ENCODE results near the gene DHFR. TPM values are rescaled to one million over a fixed set of nuclear protein-coding genes. Genes with fewer than 3 reads are reported as not detected.
"Not testable (repeated sequence)": the region's sequence is repeated elsewhere in the genome, so short reads cannot be mapped to it uniquely, and the experiment has no call there.

DHFR gene
- total RNA-seq, 1 donor from 2014 or later: 128 TPM

DNA sequence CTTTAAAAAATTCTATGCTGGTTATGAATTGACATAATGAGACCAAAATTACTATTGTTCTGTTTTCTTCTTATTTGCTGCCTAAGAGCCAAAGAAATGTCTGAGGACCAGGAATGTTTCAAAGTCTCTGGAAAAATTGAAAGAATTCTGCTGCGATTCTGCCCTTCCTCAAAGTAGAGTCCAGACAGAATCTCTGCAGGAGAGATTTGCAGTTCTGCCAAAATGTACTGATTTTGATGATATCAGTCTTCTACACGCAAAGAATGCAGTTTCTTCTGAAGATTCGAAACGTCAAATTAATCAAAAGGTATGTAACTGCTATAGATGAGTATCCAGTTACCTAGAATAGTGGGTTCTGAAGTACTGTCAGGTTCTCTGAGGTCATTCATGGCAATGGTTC lies 10.3 kb upstream of the DHFR start:
- Mint-ChIP-seq H3K9me3 (no peaks in the 10 kb centered on the region), H3K27me3 (ENCODE audit: insufficient read depth, low read depth) (no peaks in the 10 kb centered on the region), H3K36me3 (peaks cover 43% of the 10 kb centered on the region), H3K27ac (no peak overlapping the region), H3K4me1 (no peaks in the 10 kb centered on the region), H3K4me3 (no peak overlapping the region)
- no peak for TF ChIP-seq EZH2phosphoT487 (IDR thresholded peaks at IDR 0.05)
- TF ChIP-seq, protein P1, sequence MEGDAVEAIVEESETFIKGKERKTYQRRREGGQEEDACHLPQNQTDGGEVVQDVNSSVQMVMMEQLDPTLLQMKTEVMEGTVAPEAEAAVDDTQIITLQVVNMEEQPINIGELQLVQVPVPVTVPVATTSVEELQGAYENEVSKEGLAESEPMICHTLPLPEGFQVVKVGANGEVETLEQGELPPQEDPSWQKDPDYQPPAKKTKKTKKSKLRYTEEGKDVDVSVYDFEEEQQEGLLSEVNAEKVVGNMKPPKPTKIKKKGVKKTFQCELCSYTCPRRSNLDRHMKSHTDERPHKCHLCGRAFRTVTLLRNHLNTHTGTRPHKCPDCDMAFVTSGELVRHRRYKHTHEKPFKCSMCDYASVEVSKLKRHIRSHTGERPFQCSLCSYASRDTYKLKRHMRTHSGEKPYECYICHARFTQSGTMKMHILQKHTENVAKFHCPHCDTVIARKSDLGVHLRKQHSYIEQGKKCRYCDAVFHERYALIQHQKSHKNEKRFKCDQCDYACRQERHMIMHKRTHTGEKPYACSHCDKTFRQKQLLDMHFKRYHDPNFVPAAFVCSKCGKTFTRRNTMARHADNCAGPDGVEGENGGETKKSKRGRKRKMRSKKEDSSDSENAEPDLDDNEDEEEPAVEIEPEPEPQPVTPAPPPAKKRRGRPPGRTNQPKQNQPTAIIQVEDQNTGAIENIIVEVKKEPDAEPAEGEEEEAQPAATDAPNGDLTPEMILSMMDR (IDR thresholded peaks at IDR 0.05): no peak
- H4K20me1 ChIP-seq (ENCODE audit: low read depth): no peaks in the 10 kb centered on the region
- no peak overlapping the region for H3K9ac ChIP-seq
- H3K36me3 ChIP-seq: peaks cover 4% of the 10 kb centered on the region
- H3K4me1 ChIP-seq: no peaks in the 10 kb centered on the region
- no peak overlapping the region for H3K27ac ChIP-seq
- no peaks in the 10 kb centered on the region for H3K9me3 ChIP-seq (ENCODE audit: low read depth)
- no peaks in the 10 kb centered on the region for H3F3A ChIP-seq (ENCODE audit: low read depth)
- H3K27me3 ChIP-seq: no peaks in the 10 kb centered on the region
- DNase-seq (ENCODE audit: low spot score): no peak
- H3K79me2 ChIP-seq (ENCODE audit: low read depth): no peaks in the 10 kb centered on the region
- no peak overlapping the region for H3K4me3 ChIP-seq
- H2AFZ ChIP-seq (replicated peaks): no peak overlapping the region
- H3K4me2 ChIP-seq: no peak overlapping the region

DNA sequence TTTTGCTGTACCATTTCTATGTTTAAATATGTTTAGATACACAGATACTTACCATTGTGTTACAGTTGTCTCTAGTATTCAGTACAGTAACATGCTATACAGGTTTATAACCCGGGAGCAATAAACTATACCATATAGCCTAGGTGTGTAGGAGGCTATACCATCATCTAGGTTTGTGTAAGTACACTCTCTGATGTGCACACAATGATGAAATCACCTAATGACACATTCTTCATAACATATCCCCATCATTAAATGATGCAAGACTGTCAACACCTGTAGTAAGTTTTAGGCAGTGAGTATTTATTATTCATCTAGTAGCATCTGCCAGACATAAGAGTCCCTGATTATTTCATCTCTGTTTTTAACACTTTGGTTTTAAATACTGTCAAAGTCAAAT lies 7.3 kb upstream of the DHFR start:
- Histone ChIP-seq H3K36me3 (peaks cover 10% of the 10 kb centered on the region), H3K27me3 (no peaks in the 10 kb centered on the region), H3K4me2 (no peak overlapping the region), H4K20me1 (ENCODE audit: low read depth) (no peaks in the 10 kb centered on the region), H3K9me3 (ENCODE audit: low read depth) (no peaks in the 10 kb centered on the region), H3K27ac (no peak overlapping the region), H3K4me3 (no peak overlapping the region), H3K79me2 (ENCODE audit: low read depth) (peaks cover 4% of the 10 kb centered on the region), H3K4me1 (no peaks in the 10 kb centered on the region), H3F3A (ENCODE audit: low read depth) (no peaks in the 10 kb centered on the region), H2AFZ (replicated peaks) (no peak overlapping the region), H3K9ac (no peak overlapping the region)
- Mint-ChIP-seq H3K27me3 (ENCODE audit: insufficient read depth, low read depth) (peaks cover 2% of the 10 kb centered on the region), H3K4me1 (no peaks in the 10 kb centered on the region), H3K4me3 (no peak overlapping the region), H3K36me3 (peaks cover 54% of the 10 kb centered on the region), H3K9me3 (no peaks in the 10 kb centered on the region), H3K27ac (no peak overlapping the region)
- TF ChIP-seq EZH2 (IDR thresholded peaks at IDR 0.05): no peak
- no peak for TF ChIP-seq EZH2phosphoT487 (IDR thresholded peaks at IDR 0.05)
- TF ChIP-seq, protein P1 (IDR thresholded peaks at IDR 0.05): no peak
- DNase-seq (ENCODE audit: low spot score): no peak

DNA sequence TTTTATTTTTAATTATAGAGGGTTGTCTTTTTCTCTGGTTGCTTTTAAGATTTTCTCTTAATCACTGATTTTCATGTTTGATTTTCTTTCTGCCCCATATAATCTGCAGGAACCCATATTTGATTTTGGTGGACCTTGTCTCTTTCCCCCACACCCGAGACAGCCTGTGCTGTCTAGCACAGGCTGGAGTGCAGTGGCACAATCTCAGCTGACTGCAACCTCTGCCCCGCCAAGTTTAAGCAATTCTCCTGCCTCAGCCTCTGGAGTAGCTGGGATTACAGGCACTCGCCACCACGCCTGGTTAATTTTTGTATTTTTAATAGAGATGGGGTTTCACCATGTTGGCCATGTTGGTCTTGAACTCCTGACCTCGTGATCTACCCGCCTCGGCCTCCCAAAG lies 5.9 kb upstream of the DHFR start:
- not testable (repeated sequence) for H3K27ac Mint-ChIP-seq; H3K9ac ChIP-seq; H3K27ac ChIP-seq; H3K4me3 Mint-ChIP-seq; H3K27me3 Mint-ChIP-seq (ENCODE audit: insufficient read depth, low read depth); H3F3A ChIP-seq (ENCODE audit: low read depth); H3K4me3 ChIP-seq; DNase-seq (ENCODE audit: low spot score); H3K4me2 ChIP-seq; H3K27me3 ChIP-seq; H3K9me3 ChIP-seq (ENCODE audit: low read depth); H3K4me1 Mint-ChIP-seq; H4K20me1 ChIP-seq (ENCODE audit: low read depth); H3K9me3 Mint-ChIP-seq; H2AFZ ChIP-seq (replicated peaks)
- peaks cover 10% of the 10 kb centered on the region for H3K36me3 ChIP-seq
- peaks cover 15% of the 10 kb centered on the region for H3K79me2 ChIP-seq (ENCODE audit: low read depth)
- H3K4me1 ChIP-seq: peaks cover 11% of the 10 kb centered on the region
- peaks cover 47% of the 10 kb centered on the region for H3K36me3 Mint-ChIP-seq

DNA sequence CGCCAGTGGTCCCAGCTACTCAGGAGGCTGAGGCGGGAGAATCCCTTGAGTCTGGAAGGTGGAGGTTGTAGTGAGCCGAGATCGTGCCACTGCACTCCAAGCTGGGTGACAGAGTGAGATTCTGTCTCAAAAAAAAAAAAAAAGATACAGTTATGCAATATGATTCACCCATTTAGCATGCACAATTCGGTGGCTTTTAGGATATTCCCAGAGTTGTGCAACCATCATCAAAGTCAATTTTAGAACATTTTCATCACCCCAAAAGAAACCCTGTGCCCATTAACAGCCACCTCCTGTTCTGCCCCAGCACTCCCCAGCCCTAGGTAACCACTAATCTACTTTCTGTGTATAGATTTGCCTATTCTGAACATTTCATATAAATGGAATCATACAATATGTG lies 4.3 kb upstream of the DHFR start:
- Histone ChIP-seq H3K36me3 (peaks cover 10% of the 10 kb centered on the region), H3K9ac (no peak overlapping the region), H2AFZ (replicated peaks) (no peak overlapping the region), H4K20me1 (ENCODE audit: low read depth) (peaks cover 2% of the 10 kb centered on the region), H3K4me1 (peaks cover 14% of the 10 kb centered on the region), H3K4me3 (no peak overlapping the region), H3K79me2 (ENCODE audit: low read depth) (peaks cover 21% of the 10 kb centered on the region), H3K9me3 (ENCODE audit: low read depth) (no peaks in the 10 kb centered on the region), H3K27me3 (no peaks in the 10 kb centered on the region), H3K4me2 (no peak overlapping the region), H3F3A (ENCODE audit: low read depth) (peaks cover 3% of the 10 kb centered on the region), H3K27ac (no peak overlapping the region)
- peaks cover 15% of the 10 kb centered on the region for H3K4me1 Mint-ChIP-seq
- H3K27ac Mint-ChIP-seq: no peak overlapping the region
- peaks cover 2% of the 10 kb centered on the region for H3K27me3 Mint-ChIP-seq (ENCODE audit: insufficient read depth, low read depth)
- H3K4me3 Mint-ChIP-seq: no peak overlapping the region
- TF ChIP-seq EZH2phosphoT487 (IDR thresholded peaks at IDR 0.05) (no peak), EZH2 (IDR thresholded peaks at IDR 0.05) (no peak)
- TF ChIP-seq, protein P1 (IDR thresholded peaks at IDR 0.05): no peak
- H3K36me3 Mint-ChIP-seq: peaks cover 40% of the 10 kb centered on the region
- no peak for DNase-seq (ENCODE audit: low spot score)
- H3K9me3 Mint-ChIP-seq: no peaks in the 10 kb centered on the region

Measured in neural progenitor cell (in vitro differentiated cells).